GM21381 (cell line): ENCODE measurements around the gene FHIT.
"Not testable (repeated sequence)": the region's sequence is repeated elsewhere in the genome, so short reads cannot be mapped to it uniquely, and the experiment has no call there.

Experiments
- ATAC-seq: cut with Tn5 transposase; IDR thresholded peaks from one replicate; pipeline ENCODE4 v1.9.1; 2021; ENCODE audit warnings: mild to moderate bottlenecking, moderate library complexity; ENCODE audit not compliant: unreplicated experiment

FHIT gene

GRCh38 chr3:61117045-61117898 is 134.0 kb downstream of the FHIT start:
- ATAC-seq = no peak

GRCh38 chr3:61114316-61114953 is 136.8 kb downstream of the FHIT start:
- no peak for ATAC-seq

GRCh38 chr3:61111825-61112224 is 139.4 kb downstream of the FHIT start:
- ATAC-seq = peak; percentile 53

- ATAC-seq = no peak
Measured at GRCh38 chr3:61110576-61110975, 140.7 kb downstream of the FHIT start.

GRCh38 chr3:61108247-61109019 is 142.8 kb downstream of the FHIT start:
- no peak for ATAC-seq

- no peak for ATAC-seq
Measured at GRCh38 chr3:61094608-61095007, 156.6 kb downstream of the FHIT start.

GRCh38 chr3:61093364-61093763 is 157.9 kb downstream of the FHIT start:
- ATAC-seq = no peak

- no peak for ATAC-seq
Measured at GRCh38 chr3:61092870-61093269, 158.4 kb downstream of the FHIT start.

GRCh38 chr3:61090389-61091169 is 160.7 kb downstream of the FHIT start:
- ATAC-seq = no peak

GRCh38 chr3:61087465-61087864 is 163.8 kb downstream of the FHIT start:
- ATAC-seq = no peak

GRCh38 chr3:61081554-61081953 is 169.7 kb downstream of the FHIT start:
- no peak for ATAC-seq

GRCh38 chr3:61080737-61081445 is 170.4 kb downstream of the FHIT start:
- no peak for ATAC-seq

- ATAC-seq = no peak
Measured at GRCh38 chr3:61078048-61078752, 173.1 kb downstream of the FHIT start.

- ATAC-seq = no peak
Measured at GRCh38 chr3:61077551-61077950, 173.7 kb downstream of the FHIT start.

GRCh38 chr3:61074783-61075182 is 176.5 kb downstream of the FHIT start:
- no peak for ATAC-seq

- ATAC-seq = no peak
Measured at GRCh38 chr3:61073566-61074165, 177.6 kb downstream of the FHIT start.

- ATAC-seq = no peak
Measured at GRCh38 chr3:61068084-61068483, 183.2 kb downstream of the FHIT start.

- ATAC-seq = no peak
Measured at GRCh38 chr3:61066800-61067199, 184.5 kb downstream of the FHIT start.

- ATAC-seq = not testable (repeated sequence)
Measured at GRCh38 chr3:61066222-61066621, 185.0 kb downstream of the FHIT start.
